Measurements from ENCODE around the gene MDFIC. TPM values are rescaled to one million over a fixed set of nuclear protein-coding genes. Genes with fewer than 3 reads are reported as not detected.

The MDFIC gene
- total and polyA plus RNA-seq, 4 donors, result 3.2 to 6.6 (median 5.3) TPM

GRCh38 chr7:115010441-115010820, 88.5 kb downstream of the MDFIC start:
- Histone ChIP-seq H3K4me1 (ENCODE audit: control insufficient read depth in 4 of 4, insufficient read depth in 4 of 4, low read length in 3 of 4) (peaks cover 0 to 7% (median 5%) of the 10 kb centered on the region in 4 donors), H3K27ac (ENCODE audit: low read depth in 1 of 2, low read length in 2 of 2) (no peak overlapping the region), H3K36me3 (ENCODE audit: control insufficient read depth in 4 of 4, insufficient read depth in 3 of 4, low read depth in 1 of 4, low read length in 3 of 4) (peaks cover 0 to under 1% (median 0%) of the 10 kb centered on the region in 4 donors), H3K27me3 (ENCODE audit: control insufficient read depth in 4 of 4, insufficient read depth in 4 of 4, low read length in 3 of 4) (no peaks in the 10 kb centered on the region), H3K4me3 (ENCODE audit: low read depth in 1 of 3, low read length in 3 of 3) (no peak overlapping the region), H3K9ac (ENCODE audit: low read depth in 1 of 2, low read length in 2 of 2) (no peak overlapping the region), H3K9me3 (ENCODE audit: control insufficient read depth in 4 of 4, low read length in 3 of 4) (no peaks in the 10 kb centered on the region)
- WGBS, result 71% methylated on average over 1 of the region's 1 CpG
- no peak for DNase-seq (ENCODE audit: low spot score)
- TF ChIP-seq ATF3 (IDR thresholded peaks at IDR 0.05) (no peak), CTCF (IDR thresholded peaks at IDR 0.05; ENCODE audit: low read depth, low read length, missing input control) (no peak), EGR1 (IDR thresholded peaks at IDR 0.05; ENCODE audit: low read depth in 2 of 2) (no peak), REST (IDR thresholded peaks at IDR 0.05) (no peak), YY1 (IDR thresholded peaks at IDR 0.05) (no peak), JUND (IDR thresholded peaks at IDR 0.05) (no peak), TAF1 (conservative IDR thresholded peaks at IDR 0.05) (no peak), RAD21 (IDR thresholded peaks at IDR 0.05) (no peak), GABPA (IDR thresholded peaks at IDR 0.05 in 1 of 2, conservative IDR thresholded peaks at IDR 0.05 in 1 of 2) (no peak), HNF4G (IDR thresholded peaks at IDR 0.05) (no peak), NR2F2 (IDR thresholded peaks at IDR 0.05) (no peak), MAX (IDR thresholded peaks at IDR 0.05) (no peak)

GRCh38 chr7:115013886-115014285, 92.0 kb downstream of the MDFIC start:
- Histone ChIP-seq H3K9me3 (ENCODE audit: control insufficient read depth in 4 of 4, low read length in 3 of 4) (no peaks in the 10 kb centered on the region), H3K4me3 (ENCODE audit: low read depth in 1 of 3, low read length in 3 of 3) (no peak overlapping the region), H3K27me3 (ENCODE audit: control insufficient read depth in 4 of 4, insufficient read depth in 4 of 4, low read length in 3 of 4) (no peaks in the 10 kb centered on the region), H3K9ac (ENCODE audit: low read depth in 1 of 2, low read length in 2 of 2) (no peak overlapping the region), H3K36me3 (ENCODE audit: control insufficient read depth in 4 of 4, insufficient read depth in 3 of 4, low read depth in 1 of 4, low read length in 3 of 4) (peaks cover 0 to 4% (median 2%) of the 10 kb centered on the region in 4 donors), H3K27ac (ENCODE audit: low read depth in 1 of 2, low read length in 2 of 2) (no peak overlapping the region), H3K4me1 (ENCODE audit: control insufficient read depth in 4 of 4, insufficient read depth in 4 of 4, low read length in 3 of 4) (peaks cover 0 to 1% (median 0%) of the 10 kb centered on the region in 4 donors)
- TF ChIP-seq EGR1 (IDR thresholded peaks at IDR 0.05; ENCODE audit: low read depth in 2 of 2) (no peak), HNF4A (conservative IDR thresholded peaks at IDR 0.05) (peak in 1 of 2 donors; percentile 6), RAD21 (IDR thresholded peaks at IDR 0.05) (no peak), TAF1 (conservative IDR thresholded peaks at IDR 0.05) (no peak), REST (IDR thresholded peaks at IDR 0.05) (no peak), HNF4G (IDR thresholded peaks at IDR 0.05) (no peak), RXRA (IDR thresholded peaks at IDR 0.05) (no peak), GABPA (IDR thresholded peaks at IDR 0.05 in 1 of 2, conservative IDR thresholded peaks at IDR 0.05 in 1 of 2) (no peak), ZBTB33 (IDR thresholded peaks at IDR 0.05) (no peak)
- WGBS, result 73% methylated on average over 3 of the region's 3 CpGs
- DNase-seq (ENCODE audit: low spot score), result no peak

Data from liver (tissue), 9 donors.